HAP-1 (cell line): Measurements from ENCODE around the gene SCNM1.
"Not testable (repeated sequence)": the region's sequence is repeated elsewhere in the genome, so short reads cannot be mapped to it uniquely, and the experiment has no call there.

Experiments used
- DNase-seq, 2 experiments: peaks; one replicate each; pipeline ENCODE4 v3.0.0-alpha.2; 2016 to 2020; ENCODE audit warnings: low spot score in 2 of 2
- H3K27me3 ChIP-seq: fragments of 250-450 bp; sonication (Bioruptor Pico); 2 replicates; pipeline ENCODE4 v1.5.1; 2020; ENCODE audit warnings: low read depth, mild to moderate bottlenecking, moderate library complexity
- H3K36me3 ChIP-seq: fragments of 250-450 bp; sonication (Bioruptor Pico); replicated peaks from 2 replicates; pipeline ENCODE4 v1.5.1; 2020; ENCODE audit warnings: mild to moderate bottlenecking
- H3K4me1 ChIP-seq: fragments of 250-450 bp; sonication (Bioruptor Pico); 2 replicates; pipeline ENCODE4 v1.5.1; 2020; ENCODE audit warnings: mild to moderate bottlenecking
- H3K4me3 ChIP-seq: fragments of 250-450 bp; sonication (Bioruptor Pico); 2 replicates; pipeline ENCODE4 v1.5.1; 2020; ENCODE audit warnings: mild to moderate bottlenecking, moderate library complexity
- H3K9me3 ChIP-seq: fragments of 250-450 bp; sonication (Bioruptor Pico); 2 replicates; pipeline ENCODE4 v1.5.1; 2020; ENCODE audit warnings: mild to moderate bottlenecking, moderate library complexity
- in situ Hi-C: fragments of 300-500 bp; cut with MboI; formaldehyde crosslinking; loops from 3 replicates; pipeline ENCODE4 v1.14.3; 2020; ENCODE audit warnings: low sequenced_read_pairs, inconsistent platforms, mixed read lengths

Gene SCNM1

DNA sequence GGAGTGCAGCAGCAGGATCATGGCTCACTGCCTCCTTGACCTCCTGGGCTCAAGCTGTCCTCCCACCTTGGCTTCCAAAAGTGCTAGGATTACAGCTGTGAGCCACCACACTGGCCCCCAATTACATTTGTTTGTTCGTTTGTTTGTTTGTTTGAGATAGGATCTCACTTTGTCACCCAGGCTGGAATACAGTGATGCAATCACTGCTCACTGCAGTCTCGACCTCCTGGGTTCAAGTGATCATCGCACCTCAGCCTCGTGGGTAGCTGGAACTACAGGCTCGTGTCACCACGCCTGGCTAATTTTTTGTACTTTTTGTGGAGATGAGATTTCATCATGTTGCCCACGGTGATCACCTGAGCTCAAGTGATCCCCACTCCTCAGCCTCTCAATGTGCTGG is 26.1 kb downstream of the SCNM1 start:
- Histone ChIP-seq H3K9me3 (no peaks in the 10 kb centered on the region), H3K4me1 (peaks cover 10% of the 10 kb centered on the region), H3K36me3 (peaks cover 2% of the 10 kb centered on the region; the same call in 1 of the 2 replicates), H3K4me3 (no peak overlapping the region), H3K27me3 (no peaks in the 10 kb centered on the region)
- DNase-seq = no peak
- in situ Hi-C loops = no loop called here

- in situ Hi-C loops = no loop called here
- H3K27me3 ChIP-seq = no peaks in the 10 kb centered on the region
- H3K9me3 ChIP-seq = no peaks in the 10 kb centered on the region
- peaks cover 16% of the 10 kb centered on the region for H3K4me1 ChIP-seq
- H3K4me3 ChIP-seq = no peak overlapping the region
- DNase-seq = no peak
- peaks cover 2% of the 10 kb centered on the region; the same call in 1 of the 2 replicates for H3K36me3 ChIP-seq
These were observed 27.4 kb downstream of the SCNM1 start for GRCh38 chr1:151193304-151193703.

GRCh38 chr1:151193856-151194255 is 27.9 kb downstream of the SCNM1 start:
- in situ Hi-C loops = no loop called here
- Histone ChIP-seq H3K4me3 (no peak overlapping the region), H3K4me1 (peaks cover 12% of the 10 kb centered on the region), H3K9me3 (no peaks in the 10 kb centered on the region), H3K36me3 (peaks cover 2% of the 10 kb centered on the region), H3K27me3 (no peaks in the 10 kb centered on the region)
- DNase-seq = no peak

- peaks cover 12% of the 10 kb centered on the region for H3K4me1 ChIP-seq
- DNase-seq, H3K36me3 ChIP-seq, H3K27me3 ChIP-seq, H3K4me3 ChIP-seq, H3K9me3 ChIP-seq, in situ Hi-C loops: not testable (repeated sequence)
These were observed 29.1 kb downstream of the SCNM1 start for GRCh38 chr1:151194894-151195594.

- in situ Hi-C loops = no loop called here
- DNase-seq = peak; percentile 80 to 85
- Histone ChIP-seq H3K4me1 (peaks cover 13% of the 10 kb centered on the region), H3K36me3 (no peaks in the 10 kb centered on the region; the same call in 1 of the 2 replicates), H3K27me3 (no peaks in the 10 kb centered on the region), H3K4me3 (peak overlapping the region; percentile 1; the same call in 1 of the 2 replicates), H3K9me3 (no peaks in the 10 kb centered on the region)
These were observed 30.4 kb downstream of the SCNM1 start for GRCh38 chr1:151196292-151196800.

GRCh38 chr1:151197863-151198253 is 31.9 kb downstream of the SCNM1 start:
- peaks cover 11% of the 10 kb centered on the region for H3K36me3 ChIP-seq
- no peaks in the 10 kb centered on the region for H3K27me3 ChIP-seq
- in situ Hi-C loops = no loop called here
- peak overlapping the region; percentile 82 for H3K4me3 ChIP-seq
- H3K9me3 ChIP-seq = no peaks in the 10 kb centered on the region
- H3K4me1 ChIP-seq = peaks cover 13% of the 10 kb centered on the region
- DNase-seq = no peak

DNA sequence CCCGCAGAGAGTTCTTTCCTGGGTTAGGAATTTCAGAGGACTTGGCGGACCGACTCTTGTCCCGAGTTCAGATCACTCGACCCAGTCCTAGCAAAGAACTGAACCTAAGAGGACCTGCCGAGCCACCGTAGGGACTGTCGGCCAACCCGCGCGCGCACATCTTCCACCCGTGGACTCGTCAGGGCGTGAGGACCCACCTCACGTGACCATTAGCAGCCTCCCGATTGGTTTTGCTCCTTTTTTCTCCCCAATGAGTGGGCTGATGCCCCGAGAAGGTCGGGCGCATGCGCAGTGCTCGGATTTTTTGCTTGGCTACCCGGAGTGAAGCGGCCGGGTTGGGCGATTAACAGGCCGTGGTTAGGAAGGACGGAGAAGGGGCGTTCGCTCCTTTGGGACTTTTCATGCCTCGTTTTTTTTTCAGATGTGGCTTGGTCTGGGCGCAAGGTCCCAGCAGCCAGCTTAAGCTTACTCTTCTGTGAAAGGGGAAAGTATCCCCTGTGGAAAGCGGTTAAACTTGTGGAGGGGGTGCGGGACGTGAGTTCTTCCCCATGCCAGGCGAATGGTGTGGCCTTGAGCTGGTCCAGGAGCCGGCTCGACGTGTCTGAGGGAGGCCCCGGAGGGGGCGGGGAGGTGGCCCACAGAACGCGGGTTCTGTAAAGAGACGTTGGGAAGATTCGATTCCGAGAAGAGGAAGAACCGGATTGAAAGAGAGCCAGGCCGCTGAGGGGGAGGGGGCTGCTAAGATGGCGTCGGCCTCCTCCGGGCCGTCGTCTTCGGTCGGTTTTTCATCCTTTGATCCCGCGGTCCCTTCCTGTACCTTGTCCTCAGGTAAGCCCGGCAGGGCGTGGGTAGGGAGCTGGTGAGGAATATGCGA is 32.5 kb downstream of the SCNM1 start, which contains the start of gene PIP5K1A:
PIP5K1A (plus strand) TSS at position 299 of the 874 bp plus-strand sequence; CDS start at position 744, 445 bp downstream.
- no peaks in the 10 kb centered on the region for H3K27me3 ChIP-seq
- H3K9me3 ChIP-seq = no peaks in the 10 kb centered on the region
- DNase-seq = peak; percentile 92 to 99
- in situ Hi-C loops = no loop called here
- H3K4me1 ChIP-seq = peaks cover 13% of the 10 kb centered on the region
- peaks cover 17% of the 10 kb centered on the region for H3K36me3 ChIP-seq
- H3K4me3 ChIP-seq = peak within 1 kb of the TSS; percentile 82

DNA sequence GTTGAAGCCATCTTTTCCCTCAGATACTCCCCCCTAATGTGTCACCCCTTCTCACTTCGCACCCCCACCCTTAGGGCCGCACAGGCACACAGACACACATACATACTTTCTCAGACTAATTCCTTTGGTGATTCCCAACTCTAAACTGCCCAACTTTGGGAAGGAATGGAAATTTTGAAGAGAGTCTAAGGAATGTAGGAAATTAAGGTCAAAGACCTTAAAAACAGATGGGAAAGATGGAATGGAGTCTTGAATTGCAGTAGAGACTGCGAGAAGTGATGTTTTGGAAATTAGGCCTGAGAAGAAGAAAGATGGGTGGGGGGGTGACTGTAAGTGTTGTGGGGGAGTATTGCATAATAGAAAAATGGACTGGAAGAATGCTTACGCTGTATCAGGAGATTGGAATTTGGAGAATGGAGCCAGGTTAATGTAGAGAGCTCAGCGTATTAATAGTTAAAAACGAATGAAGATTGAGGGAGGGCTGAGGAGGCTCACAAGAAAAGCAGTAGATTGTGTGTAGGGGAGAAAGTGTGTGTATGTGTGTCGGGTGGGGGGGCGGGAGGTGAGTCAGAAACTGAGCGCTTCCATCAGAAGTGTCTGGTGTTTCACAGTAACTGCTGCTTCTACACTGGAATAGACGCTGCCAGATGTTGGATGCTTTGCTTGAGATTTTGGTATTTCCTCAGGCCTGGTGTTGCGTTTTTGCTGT is 34.1 kb downstream of the SCNM1 start:
- in situ Hi-C loops = no loop called here
- peaks cover 23% of the 10 kb centered on the region for H3K36me3 ChIP-seq
- H3K4me1 ChIP-seq = peaks cover 13% of the 10 kb centered on the region
- no peaks in the 10 kb centered on the region for H3K27me3 ChIP-seq
- peak in 1 of 2 experiments; percentile 43 for DNase-seq
- no peaks in the 10 kb centered on the region for H3K9me3 ChIP-seq
- peak overlapping the region; percentile 82 for H3K4me3 ChIP-seq

DNA sequence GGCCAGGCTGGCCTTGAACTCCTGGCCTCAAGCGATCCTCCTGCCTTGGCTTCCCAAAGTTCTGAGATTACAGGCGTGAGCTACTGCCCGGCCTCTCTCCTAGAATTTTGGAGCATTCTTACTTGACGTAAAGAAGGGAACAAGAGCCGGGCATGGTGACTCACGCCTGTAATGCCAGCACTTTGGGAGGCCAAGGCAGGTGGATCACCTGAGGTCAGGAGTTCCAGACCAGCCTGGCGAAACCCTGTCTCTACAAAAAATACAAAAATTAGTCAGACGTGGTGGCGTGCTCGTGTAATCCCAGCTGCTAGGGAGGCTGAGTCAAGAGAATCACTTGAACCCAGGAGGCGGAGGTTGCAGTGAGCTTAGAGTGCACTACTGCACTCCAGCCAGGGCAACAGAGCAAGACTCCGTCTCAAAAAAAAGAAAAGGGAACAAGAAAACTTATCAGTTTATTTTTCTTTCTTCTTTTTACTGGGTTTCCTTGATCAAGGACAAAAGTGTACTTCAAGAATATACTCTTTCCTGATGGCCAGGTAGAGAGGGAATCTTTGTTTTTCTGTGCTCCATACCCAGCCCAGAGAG is 39.5 kb downstream of the SCNM1 start:
- H3K9me3 ChIP-seq, DNase-seq, in situ Hi-C loops, H3K4me3 ChIP-seq, H3K27me3 ChIP-seq, H3K4me1 ChIP-seq: not testable (repeated sequence)
- peaks cover 51% of the 10 kb centered on the region for H3K36me3 ChIP-seq

DNA sequence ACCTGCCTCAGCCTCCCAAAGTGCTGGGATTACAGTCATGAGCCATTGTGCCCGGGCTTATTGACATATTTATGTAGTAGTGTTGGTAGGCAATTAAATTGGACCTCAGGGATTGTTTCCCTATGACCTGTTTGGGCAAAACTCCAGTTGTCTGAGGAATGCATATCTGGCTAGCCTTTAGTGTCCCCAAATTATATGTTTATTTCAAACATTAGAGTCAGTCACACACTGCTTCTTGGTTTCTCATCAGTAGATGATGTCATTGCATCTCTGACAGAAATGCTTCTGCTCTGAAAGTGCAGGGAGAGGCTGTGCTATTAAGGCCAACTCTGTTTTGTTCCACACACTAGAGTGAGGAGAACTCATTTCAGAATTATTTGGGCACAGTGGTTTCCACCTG is 44.9 kb downstream of the SCNM1 start:
- no peaks in the 10 kb centered on the region for H3K27me3 ChIP-seq
- no peak for DNase-seq
- H3K4me3 ChIP-seq = no peak overlapping the region
- H3K9me3 ChIP-seq = no peaks in the 10 kb centered on the region
- in situ Hi-C loops = no loop called here
- H3K4me1 ChIP-seq = no peaks in the 10 kb centered on the region
- peaks cover 52% of the 10 kb centered on the region for H3K36me3 ChIP-seq

GRCh38 chr1:151211972-151212705 is 46.2 kb downstream of the SCNM1 start:
- Histone ChIP-seq H3K9me3 (no peaks in the 10 kb centered on the region), H3K27me3 (no peaks in the 10 kb centered on the region), H3K36me3 (peaks cover 39% of the 10 kb centered on the region), H3K4me1 (no peaks in the 10 kb centered on the region), H3K4me3 (no peak overlapping the region)
- in situ Hi-C loops = no loop called here
- DNase-seq = no peak

- Histone ChIP-seq H3K27me3 (no peaks in the 10 kb centered on the region), H3K36me3 (peaks cover 33% of the 10 kb centered on the region), H3K4me1 (no peaks in the 10 kb centered on the region), H3K4me3 (no peak overlapping the region), H3K9me3 (no peaks in the 10 kb centered on the region)
- in situ Hi-C loops = no loop called here
- no peak for DNase-seq
These were observed 47.6 kb downstream of the SCNM1 start for GRCh38 chr1:151213560-151213959.
